Activated CD8-positive, alpha-beta memory T cell treated with anti-CD3 and anti-CD28 coated beads for 36 hours (primary cell): Measurements from ENCODE around the gene APPL2. TPM values are rescaled to one million over a fixed set of nuclear protein-coding genes. Genes with fewer than 3 reads are reported as not detected.
"Not testable (repeated sequence)": the region's sequence is repeated elsewhere in the genome, so short reads cannot be mapped to it uniquely, and the experiment has no call there.

Experiments
- CTCF ChIA-PET: fragments of 350-600 bp; sonication (Branson Sonifier 250); formaldehyde crosslinking; loops from one replicate; lab custom pipeline; 2021; ENCODE audit warnings: antibody characterized with exemption; lab: Charles Lee
- POLR2A ChIA-PET: fragments of 350-600 bp; sonication (Branson Sonifier 250); formaldehyde crosslinking; loops from one replicate; lab custom pipeline; 2021; ENCODE audit warnings: antibody characterized with exemption; lab: Charles Lee
- total RNA-seq, 2 experiments: library from RNA; stranded (reverse); gene quantifications; one replicate each; pipeline ENCODE4 v1.2.3, GENCODE V29; 2021

Gene APPL2
- total RNA-seq, 2 experiments from 2014 or later: 12.2 to 14.4 TPM

- POLR2A ChIA-PET: no interaction called here
- CTCF ChIA-PET: no interaction called here
Measured at GRCh38 chr12:105261010-105261409, 25.0 kb upstream of the APPL2 start.

GRCh38 chr12:105259226-105259625 lies 23.3 kb upstream of the APPL2 start:
- ChIA-PET POLR2A (no interaction called here), CTCF (no interaction called here)

- POLR2A ChIA-PET: interaction anchor here (0.6 kb wide), 1 partner anchor 39 kb away, joined by 3 read pairs; no protein-coding TSS in a partner anchor
- CTCF ChIA-PET: no interaction called here
Measured at GRCh38 chr12:105257321-105257728, 21.4 kb upstream of the APPL2 start.

GRCh38 chr12:105256921-105257320 lies 20.9 kb upstream of the APPL2 start:
- POLR2A ChIA-PET: interaction anchor here (0.6 kb wide), 1 partner anchor 39 kb away, joined by 3 read pairs; no protein-coding TSS in a partner anchor
- CTCF ChIA-PET: no interaction called here

GRCh38 chr12:105256431-105256830 lies 20.5 kb upstream of the APPL2 start:
- POLR2A ChIA-PET, CTCF ChIA-PET: not testable (repeated sequence)

GRCh38 chr12:105256011-105256410 lies 20.0 kb upstream of the APPL2 start:
- ChIA-PET POLR2A (no interaction called here), CTCF (no interaction called here)

GRCh38 chr12:105253866-105254513 lies 18.0 kb upstream of the APPL2 start:
- CTCF ChIA-PET: no interaction called here
- POLR2A ChIA-PET: no interaction called here

GRCh38 chr12:105252901-105253300 lies 16.9 kb upstream of the APPL2 start:
- CTCF ChIA-PET: no interaction called here

GRCh38 chr12:105245776-105246427 lies 9.9 kb upstream of the APPL2 start:
- CTCF ChIA-PET, POLR2A ChIA-PET: not testable (repeated sequence)

More at GRCh38 chr12:105252901-105253300, 16.9 kb upstream of the APPL2 start:
- POLR2A ChIA-PET: no interaction called here

GRCh38 chr12:105245291-105245690 lies 9.3 kb upstream of the APPL2 start:
- ChIA-PET CTCF (no interaction called here), POLR2A (no interaction called here)

GRCh38 chr12:105240228-105240627 lies 4.3 kb upstream of the APPL2 start:
- ChIA-PET POLR2A (no interaction called here), CTCF (no interaction called here)

GRCh38 chr12:105239304-105239703 lies 3.3 kb upstream of the APPL2 start:
- CTCF ChIA-PET: no interaction called here

GRCh38 chr12:105237666-105238065 lies 1.7 kb upstream of the APPL2 start:
- POLR2A ChIA-PET: no interaction called here
- CTCF ChIA-PET: no interaction called here

More at GRCh38 chr12:105239304-105239703, 3.3 kb upstream of the APPL2 start:
- POLR2A ChIA-PET: no interaction called here

GRCh38 chr12:105235281-105235731 lies 668 bp downstream of the APPL2 start:
- POLR2A ChIA-PET: no interaction called here
- CTCF ChIA-PET: interaction anchor here (0.7 kb wide), 1 partner anchor 96 kb away, joined by 3 read pairs; no protein-coding TSS in a partner anchor

GRCh38 chr12:105234197-105234596 lies 1.8 kb downstream of the APPL2 start:
- ChIA-PET CTCF (no interaction called here), POLR2A (no interaction called here)

GRCh38 chr12:105233041-105233905 lies 2.7 kb downstream of the APPL2 start:
- ChIA-PET POLR2A (no interaction called here), CTCF (no interaction called here)

GRCh38 chr12:105231396-105231795 lies 4.6 kb downstream of the APPL2 start:
- POLR2A ChIA-PET: no interaction called here
- CTCF ChIA-PET: no interaction called here

GRCh38 chr12:105229371-105229770 lies 6.6 kb downstream of the APPL2 start:
- CTCF ChIA-PET: no interaction called here
- POLR2A ChIA-PET: no interaction called here

GRCh38 chr12:105228966-105229365 lies 7.0 kb downstream of the APPL2 start:
- ChIA-PET POLR2A (no interaction called here), CTCF (no interaction called here)

- CTCF ChIA-PET: no interaction called here
- POLR2A ChIA-PET: no interaction called here
Measured at GRCh38 chr12:105228494-105228893, 7.5 kb downstream of the APPL2 start.
